GM19238 (cell line): ENCODE measurements around the gene MYO5B.

Source experiments
- DNase-seq: peaks from one replicate; pipeline ENCODE4 v3.0.0; 2011; ENCODE audit warnings: low spot score; ENCODE audit not compliant: insufficient read length

Gene MYO5B

DNA sequence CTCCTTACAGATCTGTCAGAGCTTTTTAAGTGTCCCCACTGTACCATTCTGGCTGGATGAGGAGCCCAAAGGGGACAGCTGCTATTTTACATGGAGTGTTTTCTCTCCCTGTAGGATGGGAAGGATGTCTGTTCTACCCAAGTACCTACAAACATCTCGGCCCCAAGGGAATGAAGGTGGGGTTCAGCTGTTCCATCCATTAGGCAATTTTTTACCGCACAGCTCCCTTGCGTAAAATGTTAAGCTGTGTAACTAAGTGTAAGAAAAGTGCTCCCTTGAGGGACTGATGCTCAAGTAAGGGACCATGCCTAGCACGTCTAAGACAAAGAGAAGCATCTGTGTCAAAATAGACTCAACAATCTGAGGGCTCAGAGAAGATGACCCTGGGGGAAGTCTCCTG lies 180.3 kb downstream of the MYO5B start:
- no peak for DNase-seq

DNA sequence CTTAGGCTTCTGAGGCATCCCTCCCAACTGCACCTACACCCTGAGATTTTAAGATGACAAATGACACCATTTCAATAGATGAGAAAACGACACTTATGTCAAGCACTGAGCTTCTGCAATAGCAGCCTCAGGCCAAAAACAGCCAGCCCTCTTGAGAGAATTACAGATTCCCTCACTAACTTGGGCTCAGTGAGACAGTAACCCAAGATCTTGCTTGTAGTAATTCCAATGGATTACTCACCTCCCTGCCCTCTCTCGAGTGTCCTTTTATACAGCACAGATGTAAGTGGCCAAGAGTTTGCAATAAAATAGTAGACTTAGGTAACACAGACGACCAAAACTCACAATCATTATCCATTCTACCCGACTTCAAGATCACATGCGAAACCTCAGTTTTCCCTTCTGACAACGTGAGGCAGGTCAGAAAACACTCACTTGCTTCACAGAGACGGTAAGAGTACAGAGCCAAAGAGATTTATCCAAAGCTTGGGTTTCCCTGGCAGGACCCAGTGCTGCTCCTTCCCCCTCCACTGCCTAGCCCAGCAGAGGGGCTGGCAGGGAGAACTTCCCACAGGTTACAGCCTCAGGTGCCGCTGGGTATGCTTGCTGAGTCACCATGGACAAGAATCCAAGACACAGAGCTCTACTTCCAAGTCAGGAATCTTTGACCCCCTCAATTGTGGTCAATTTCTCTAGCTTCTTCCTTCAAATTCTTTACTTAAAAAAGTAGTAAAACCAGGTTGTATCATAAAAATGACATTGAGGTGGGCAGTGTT lies 181.4 kb downstream of the MYO5B start:
- DNase-seq = no peak

DNA sequence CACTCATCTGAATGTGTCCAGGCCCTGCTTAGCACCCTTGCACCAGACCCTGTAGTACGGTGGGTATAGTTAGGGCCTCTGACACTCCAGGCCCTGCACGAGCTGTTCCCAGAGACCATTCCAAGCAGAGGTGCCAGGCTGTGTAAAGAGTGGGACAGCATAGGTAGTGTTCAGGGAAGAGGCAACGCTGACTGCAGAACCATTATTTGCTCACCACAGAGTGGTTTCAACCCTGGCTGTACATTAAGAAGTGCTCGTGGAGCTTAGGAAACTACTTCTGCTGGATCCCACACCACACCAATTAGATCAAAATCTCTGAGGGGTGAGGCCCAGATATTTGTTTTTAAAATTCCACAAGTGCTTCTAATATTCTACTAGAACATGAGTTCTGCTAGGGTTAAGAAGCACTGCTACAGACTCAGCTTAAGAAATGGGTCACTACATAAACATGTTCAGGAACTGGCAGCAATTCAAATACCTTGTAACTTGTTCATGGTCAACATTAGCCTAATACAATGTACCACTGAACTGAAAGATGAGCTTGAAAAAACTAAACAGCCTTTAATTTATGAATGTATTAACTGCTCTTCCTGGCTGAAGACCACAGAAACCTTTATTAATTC lies 183.0 kb downstream of the MYO5B start:
- no peak for DNase-seq

DNA sequence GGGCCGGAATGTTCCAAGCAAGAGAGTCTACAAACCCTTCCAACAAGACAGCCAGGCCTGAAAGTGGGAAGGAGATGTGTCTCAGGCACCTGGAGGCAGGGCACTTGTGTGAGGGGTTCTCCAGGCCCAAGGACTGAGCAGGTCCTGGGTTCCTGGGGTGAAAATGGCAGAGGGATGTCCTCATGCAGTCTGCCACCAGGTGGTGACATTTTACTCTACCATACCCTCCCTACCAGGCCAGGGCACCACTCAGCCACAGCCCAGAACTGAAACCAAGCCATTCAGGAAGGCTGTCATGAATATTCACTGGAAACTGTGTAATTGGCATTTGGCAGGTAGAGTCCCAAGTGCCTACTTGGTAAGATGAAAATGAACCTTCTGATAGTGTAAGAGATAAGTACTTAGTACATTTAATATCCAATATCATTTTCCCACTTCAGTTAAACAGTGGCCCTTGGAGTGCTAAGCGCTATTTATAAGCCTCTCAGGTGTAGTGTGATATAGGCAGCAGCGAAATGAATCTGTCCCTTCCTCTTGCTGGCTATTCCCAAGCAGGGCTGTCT lies 185.1 kb downstream of the MYO5B start:
- DNase-seq = peak; percentile 44

DNA sequence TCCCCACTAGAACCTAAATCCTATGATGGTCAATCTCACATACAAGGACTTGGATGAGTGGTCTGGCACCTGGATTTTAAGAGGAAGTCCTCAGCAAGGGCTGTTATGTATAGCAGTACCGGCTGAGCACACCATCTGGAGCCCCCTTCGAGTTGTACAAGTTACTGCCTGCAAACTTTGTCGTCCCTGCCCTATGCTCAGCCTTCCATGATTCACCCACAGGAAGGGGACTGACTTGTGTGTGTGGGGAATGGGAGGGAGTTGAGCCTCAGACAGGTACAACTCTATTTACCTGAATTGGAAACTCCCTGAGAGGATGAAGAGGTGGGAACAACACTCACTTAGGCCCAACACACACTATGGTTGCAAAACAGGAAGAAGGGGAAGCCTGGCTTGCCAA lies 186.6 kb downstream of the MYO5B start:
- DNase-seq = no peak

DNA sequence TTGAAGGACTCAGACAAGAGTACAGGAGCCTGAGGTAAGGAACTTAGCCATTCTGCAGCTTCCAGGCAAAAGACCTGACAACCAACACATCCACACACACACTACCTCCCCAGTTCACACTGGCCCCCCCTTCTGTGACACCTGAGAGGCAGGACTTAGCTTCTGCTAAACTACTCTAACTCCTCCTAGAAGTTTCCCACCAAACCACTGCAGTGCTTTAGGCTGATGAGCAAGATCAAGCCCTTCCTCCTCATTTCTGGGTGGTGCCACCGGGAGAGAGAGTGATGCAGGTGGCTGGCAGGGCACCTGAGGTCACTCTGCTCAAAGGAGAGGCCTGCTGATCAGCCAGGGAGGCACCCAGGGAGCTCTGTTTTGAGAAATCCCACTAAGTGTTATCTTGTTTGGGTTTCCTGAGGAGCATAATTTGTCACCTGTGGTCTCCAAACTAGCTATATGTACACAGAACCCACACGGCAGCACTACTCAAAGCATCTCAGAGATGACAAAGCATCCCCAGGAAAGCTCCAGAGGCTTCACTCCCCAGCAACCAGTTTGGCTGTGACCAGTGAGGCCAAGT lies 188.4 kb downstream of the MYO5B start:
- DNase-seq = no peak

DNA sequence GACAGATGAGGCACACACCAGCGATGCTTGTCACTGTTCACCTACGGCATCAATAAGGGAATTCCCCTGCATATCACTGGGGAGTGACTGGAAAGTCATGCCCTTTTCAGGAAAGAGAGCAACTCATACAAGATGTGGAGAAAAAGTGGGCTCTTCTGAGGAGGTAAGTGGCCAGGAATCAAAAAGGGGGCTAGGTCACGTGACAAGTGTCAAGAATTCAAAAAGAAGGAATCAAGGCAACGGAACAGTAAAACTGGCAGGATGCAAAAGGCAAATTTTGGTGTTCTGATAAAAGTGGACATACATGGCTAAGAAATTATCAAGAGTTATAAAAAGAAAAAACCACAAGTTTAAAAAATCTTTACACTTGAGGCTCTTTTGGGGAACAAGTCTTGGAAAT lies 190.9 kb downstream of the MYO5B start:
- no peak for DNase-seq

DNA sequence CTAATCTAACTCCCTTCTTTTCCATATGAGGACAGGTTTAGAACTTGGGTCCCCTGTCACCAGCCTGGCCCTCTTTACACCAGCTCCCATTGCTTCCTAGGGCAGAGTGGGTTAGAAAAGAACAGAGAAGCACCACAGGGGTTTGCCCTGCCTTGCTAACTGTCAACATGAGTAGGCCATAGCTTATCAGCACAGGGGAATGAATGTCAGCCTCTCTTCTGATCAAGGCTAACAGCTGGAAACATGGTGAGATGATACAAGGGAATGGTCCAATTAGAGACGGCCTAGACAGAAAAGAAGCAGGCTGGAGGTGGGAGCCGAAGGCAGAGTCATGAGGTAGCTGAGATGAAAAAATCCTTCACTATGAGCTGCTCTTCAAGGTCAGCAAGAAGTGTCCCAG lies 192.2 kb downstream of the MYO5B start:
- DNase-seq = no peak

DNA sequence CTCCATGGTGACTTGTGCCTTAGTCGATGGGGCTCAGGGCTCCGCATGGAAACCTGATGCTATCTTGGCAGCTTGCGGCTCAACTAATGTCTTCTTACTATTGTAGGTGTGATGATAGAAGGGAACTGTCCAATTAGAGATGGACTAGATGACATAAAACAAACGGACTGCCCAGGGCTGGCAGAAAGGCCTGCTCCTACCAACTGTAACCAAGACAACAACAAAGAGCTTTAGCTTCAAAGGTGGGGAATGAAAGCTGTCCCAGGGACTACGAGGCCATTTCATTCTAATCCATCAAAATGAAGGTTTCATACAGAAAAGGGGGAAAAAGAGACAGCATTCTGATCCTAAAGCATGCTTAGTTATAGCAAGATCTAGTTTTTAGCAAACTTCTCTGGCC lies 194.7 kb downstream of the MYO5B start:
- DNase-seq = no peak

DNA sequence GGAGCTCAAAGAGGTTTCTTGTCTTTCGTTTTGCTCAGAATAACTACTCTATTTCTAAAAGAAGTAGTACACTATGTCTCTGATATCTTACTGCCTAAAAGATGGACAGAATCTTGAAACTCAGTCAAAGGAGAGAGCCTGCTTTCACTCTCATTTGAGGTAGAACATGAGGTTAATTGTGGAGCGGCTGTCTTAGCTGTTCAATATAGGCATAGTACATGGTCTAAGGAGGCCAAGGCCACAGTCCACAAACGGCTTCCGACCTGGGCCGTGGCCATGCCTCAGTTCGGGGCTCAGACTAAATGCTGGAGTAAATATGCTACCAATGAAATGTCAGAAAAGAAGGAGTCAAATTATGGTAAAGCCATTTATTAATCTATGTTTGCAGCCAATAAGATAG lies 195.8 kb downstream of the MYO5B start:
- DNase-seq = no peak

DNA sequence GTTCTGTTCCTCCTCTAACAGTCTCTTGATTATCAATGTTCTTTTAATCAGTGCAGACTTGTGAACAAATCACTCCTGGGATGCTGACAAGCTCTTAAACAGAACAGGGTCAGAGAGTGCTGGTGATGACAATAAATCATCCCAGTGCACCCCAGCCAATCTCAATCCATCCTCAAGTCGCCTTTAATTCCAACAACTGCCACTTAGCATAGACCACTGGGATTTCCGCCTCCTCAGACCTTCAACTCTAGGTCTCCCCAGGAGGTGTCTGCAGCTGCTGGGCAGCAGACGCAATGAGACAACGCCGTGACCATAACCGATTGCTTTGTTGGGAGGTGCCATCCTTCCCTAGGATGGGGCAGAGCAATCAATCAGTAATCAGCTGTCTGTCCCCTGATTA lies 197.4 kb downstream of the MYO5B start:
- no peak for DNase-seq

DNA sequence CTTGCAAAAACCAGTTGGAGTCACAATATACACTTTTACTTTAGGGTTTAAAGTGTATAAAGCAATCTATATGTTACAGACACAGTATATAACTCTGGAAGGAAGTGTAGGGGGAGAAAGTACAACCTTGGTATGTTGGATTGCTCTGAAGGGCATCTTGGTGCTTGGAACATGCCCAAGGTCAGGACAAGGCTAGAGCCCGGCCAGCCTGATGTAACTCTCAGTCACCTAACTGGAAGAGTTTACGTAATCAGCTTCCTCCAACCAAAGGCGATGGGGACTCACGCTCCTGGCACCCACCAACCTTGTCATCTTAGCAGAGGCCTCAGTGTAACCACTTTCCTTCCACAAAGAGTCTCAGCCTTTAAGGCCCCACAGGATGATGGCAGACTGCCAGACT lies 200.5 kb downstream of the MYO5B start:
- no peak for DNase-seq

DNA sequence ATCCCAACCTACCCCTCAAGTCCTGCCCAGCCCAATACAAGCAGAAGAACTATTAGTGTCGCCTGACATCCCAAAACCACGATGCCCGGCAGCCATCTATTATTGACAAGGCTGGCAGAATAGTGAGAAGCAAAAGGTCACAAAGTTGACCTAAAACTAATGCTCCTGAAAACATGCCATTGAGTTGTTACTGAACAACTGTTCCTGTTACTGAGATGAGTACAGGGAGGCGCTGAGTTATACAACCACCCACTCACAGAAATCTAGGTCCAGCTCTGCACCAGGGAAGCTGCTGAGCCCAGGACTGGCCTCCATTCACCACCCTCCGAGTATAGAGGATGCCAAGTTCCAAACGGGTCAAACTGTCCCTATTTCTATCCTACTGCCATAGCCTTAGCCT lies 201.6 kb downstream of the MYO5B start:
- DNase-seq = no peak

DNA sequence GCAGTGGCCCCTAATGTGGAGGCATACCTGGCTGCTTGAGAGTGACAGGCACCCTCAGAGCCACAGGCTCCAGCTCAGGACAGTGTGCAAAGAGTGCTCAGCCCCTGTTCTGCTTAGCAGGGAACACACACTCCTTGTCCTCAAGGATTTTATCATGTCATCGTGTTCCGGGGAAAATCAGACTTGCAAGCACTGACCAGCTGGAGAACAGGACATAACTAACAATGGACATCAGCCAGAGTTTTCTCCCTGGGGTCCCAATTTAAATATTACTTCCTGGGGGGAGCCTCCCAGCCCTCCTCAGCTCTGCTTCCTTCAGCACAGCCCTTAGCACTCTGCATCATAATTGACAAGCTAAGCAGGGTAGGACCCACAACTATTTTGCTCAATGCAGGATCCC lies 206.2 kb downstream of the MYO5B start:
- no peak for DNase-seq

DNA sequence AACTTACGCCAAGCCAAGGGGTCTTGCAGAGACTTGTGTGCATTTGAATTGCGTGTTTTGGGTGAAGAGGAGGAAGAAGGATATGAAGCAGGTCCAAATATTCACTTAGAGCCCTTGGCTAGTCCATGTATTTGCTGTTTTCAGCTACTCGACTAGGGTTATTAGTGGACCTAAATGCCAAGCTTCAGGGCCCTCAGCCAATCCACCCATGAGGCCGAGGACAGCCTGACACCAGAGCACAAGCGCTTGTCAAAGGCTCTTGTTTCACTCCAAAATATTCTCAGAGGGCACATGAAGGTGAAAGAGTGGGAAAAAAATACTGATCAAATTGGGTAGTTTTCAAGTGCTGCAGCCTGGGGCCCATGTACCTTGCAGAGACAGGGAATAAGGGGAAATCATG lies 206.8 kb downstream of the MYO5B start:
- DNase-seq = no peak

DNA sequence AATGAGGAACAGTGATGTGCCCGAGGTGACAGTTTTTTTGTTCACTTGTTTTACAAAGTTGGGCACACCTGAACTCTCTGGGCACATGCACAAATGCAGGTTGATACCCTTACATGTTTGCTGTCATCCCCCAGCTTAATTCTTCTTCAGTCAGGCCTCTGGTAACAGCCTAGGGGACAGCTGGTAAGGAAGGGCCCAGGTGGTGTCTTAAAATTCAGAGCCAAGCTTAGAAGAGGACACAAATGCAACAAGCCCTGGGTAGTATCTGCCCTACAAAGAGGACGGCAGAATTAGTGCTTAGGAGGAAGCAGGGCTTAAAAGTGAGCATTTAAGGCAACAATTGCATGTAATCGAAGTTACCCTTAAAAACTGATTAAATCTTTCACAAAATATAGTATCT lies 209.7 kb downstream of the MYO5B start:
- DNase-seq = no peak

DNA sequence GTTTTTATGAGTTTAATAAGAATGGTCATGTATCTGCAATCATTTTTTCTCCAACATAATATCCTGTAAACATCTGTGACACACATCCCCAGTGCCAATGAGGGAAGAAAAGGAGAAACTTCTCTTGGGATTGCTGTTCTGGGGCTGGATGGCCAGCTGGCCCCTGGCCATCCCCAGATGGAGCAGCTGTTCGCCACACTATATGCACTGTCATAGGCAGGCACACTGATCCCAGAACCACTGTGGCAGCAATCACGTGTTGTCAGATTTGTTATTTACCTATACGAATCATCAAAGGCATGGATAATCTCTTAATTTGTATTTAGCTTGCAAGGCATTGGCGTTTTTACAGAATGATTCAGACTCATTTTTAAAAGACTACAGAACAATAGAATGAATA lies 214.1 kb downstream of the MYO5B start:
- DNase-seq = no peak

DNA sequence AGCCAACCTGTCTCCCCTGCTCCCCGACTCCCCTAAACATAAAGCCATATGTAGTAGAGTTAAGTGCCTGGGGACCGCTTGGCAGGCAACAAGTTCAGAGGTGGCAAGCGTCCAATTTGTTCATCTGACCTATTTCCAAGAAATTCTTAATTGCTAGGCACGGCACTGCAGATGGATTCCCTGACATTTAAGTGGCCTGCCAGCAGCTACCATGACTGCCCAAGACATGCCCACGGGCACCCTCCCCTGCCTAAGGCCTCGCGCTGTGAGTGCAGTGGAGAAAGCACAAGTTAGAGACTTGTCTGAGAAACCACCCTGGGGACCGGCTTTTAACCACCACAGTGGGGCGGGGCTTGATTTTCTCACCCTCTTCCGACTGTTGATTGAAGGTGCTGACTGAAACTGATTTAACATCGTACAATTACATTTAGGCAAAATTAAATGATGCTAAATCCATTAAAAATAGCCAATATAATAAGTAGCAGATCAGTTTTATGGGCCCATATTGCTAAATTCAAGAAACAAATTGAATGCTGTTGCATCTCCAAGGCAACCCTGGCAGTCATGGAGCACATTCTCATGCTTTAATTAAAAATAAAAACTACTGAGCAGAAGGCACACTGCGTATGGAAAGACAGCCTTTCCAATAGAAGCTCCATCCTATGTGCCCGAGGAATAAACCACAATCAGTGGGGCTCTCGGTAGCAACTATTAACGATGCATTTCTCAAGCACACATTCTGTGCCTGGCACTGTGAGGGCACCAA lies 218.0 kb downstream of the MYO5B start:
- DNase-seq = no peak

DNA sequence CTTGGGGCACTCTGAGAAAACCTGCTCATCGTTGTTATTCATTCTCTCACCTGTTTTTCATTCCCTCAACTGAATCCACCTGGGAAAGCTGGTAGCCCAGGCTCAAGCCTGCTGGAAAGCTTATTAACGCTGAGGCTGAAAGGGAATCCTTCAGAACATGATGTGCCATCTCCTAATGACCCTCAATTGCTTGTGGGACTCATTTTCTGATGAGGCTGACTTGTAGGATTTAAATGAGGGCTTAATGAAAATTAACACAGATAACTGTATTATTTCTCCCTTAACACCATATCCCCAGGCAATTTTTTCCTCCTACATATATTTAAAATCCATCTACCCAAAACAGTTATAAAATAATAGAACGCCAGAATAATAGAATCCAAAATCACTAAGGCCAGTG lies 218.9 kb downstream of the MYO5B start:
- no peak for DNase-seq

DNA sequence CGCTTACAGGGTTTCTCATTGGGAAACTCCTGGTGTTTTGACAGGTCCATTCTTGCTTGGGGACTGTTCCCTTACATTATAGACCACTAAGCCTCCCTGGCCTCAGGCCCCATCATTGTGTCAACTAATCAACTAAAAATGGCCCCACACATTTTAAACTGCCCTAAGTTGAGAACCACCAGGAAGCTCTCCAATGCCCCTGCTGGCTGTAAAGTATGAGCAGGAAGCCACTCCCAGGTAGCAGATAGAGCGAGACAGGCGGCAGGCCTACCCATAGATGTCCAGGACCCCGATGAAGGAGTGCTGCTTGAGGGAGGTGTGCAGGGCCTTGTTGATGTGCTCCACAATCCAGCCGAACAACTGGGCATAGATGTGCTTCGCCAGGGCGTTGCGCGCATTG lies 220.9 kb downstream of the MYO5B start:
- DNase-seq = no peak

DNA sequence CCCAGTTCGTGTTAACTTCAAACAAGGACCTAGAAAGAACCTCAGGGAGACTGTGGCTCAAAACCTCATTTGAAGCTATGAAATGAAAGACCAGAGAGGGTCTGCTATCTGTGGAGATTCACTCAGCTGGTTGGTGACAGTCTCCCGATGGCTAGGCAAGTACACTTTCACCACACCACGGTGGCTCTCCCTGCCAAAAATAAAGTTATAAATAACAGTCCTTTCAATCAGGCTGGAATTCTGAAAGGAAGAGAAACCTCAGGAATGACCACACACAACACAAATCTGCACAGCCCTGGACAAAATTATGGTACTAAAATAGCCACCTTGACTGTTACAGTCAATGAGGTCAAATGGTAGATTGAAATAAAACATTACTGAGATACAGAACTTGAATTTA lies 221.4 kb downstream of the MYO5B start:
- no peak for DNase-seq

DNA sequence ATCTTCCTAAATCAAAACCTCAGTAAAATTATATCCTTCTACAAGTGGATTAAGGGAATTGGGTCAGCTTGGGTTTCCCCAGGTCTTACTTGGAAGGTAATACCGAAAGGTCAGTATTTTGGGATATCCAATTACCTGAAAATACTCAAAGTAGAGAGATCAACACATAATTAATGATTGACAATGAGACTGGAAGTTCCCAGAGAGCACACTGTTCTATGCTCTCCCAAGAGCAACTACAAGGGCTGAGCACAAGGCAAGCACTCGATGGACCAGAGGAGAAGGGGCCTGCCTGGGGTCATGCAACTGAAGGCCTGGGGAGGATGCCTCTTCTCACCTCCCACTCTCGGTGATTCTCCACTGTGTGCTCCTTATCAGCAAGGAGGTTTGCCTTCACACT lies 222.4 kb downstream of the MYO5B start:
- DNase-seq = no peak
